HepG2 (cell line): ENCODE data around the gene IP6K3. TPM values are rescaled to one million over a fixed set of nuclear protein-coding genes. Genes with fewer than 3 reads are reported as not detected.
A peak's percentile ranks its signal among the peaks of the same experiment; 100 is the strongest.

Source experiments
- ADNP ChIP-seq: sonication (generic); formaldehyde crosslinking; IDR thresholded peaks from 2 replicates; pipeline ENCODE4 v1.4.0; 2020; ENCODE audit warnings: missing genetic modification reagents
- ARNT2 ChIP-seq: sonication (generic); formaldehyde crosslinking; IDR thresholded peaks from 2 replicates; pipeline ENCODE4 v1.8.0; 2022; ENCODE audit warnings: mild to moderate bottlenecking, low read depth, missing genetic modification reagents, moderate library complexity
- MNT ChIP-seq: fragments of 450-650 bp; IDR thresholded peaks from 2 replicates; pipeline ENCODE4 v1.6.1; 2016
- PAXIP1 ChIP-seq: sonication (generic); formaldehyde crosslinking; conservative IDR thresholded peaks from 2 replicates; pipeline ENCODE4 v1.4.0; 2020; ENCODE audit warnings: mild to moderate bottlenecking, missing genetic modification reagents, moderate library complexity
- RERE ChIP-seq: IDR thresholded peaks from 2 replicates; pipeline ENCODE4 v1.6.1; 2016; ENCODE audit warnings: low read depth, missing genetic modification reagents, missing compliant biosample characterization
- SRF ChIP-seq: IDR thresholded peaks from 2 replicates; pipeline ENCODE4 v1.6.1; 2011; ENCODE audit warnings: mild to moderate bottlenecking, low read depth, low read length, moderate library complexity
- TRIM22 ChIP-seq: fragments of 450-650 bp; IDR thresholded peaks from 2 replicates; pipeline ENCODE4 v1.6.1; 2017
- ZBTB44 ChIP-seq: sonication (generic); formaldehyde crosslinking; IDR thresholded peaks from 2 replicates; pipeline ENCODE4 v1.4.0; 2020; ENCODE audit warnings: missing genetic modification reagents
- ZBTB46 ChIP-seq: sonication (generic); formaldehyde crosslinking; IDR thresholded peaks from 2 replicates; pipeline ENCODE4 v1.4.0; 2020; ENCODE audit warnings: mild to moderate bottlenecking, missing genetic modification reagents, borderline replicate concordance
- ZNF703 ChIP-seq: sonication (generic); formaldehyde crosslinking; IDR thresholded peaks from 2 replicates; pipeline ENCODE4 v1.5.1; 2020; ENCODE audit warnings: missing genetic modification reagents, mild to moderate bottlenecking, moderate library complexity, borderline replicate concordance
- ZNF850 ChIP-seq: sonication (generic); formaldehyde crosslinking; conservative IDR thresholded peaks from 2 replicates; pipeline ENCODE4 v1.9.0; 2021; ENCODE audit warnings: mild to moderate bottlenecking, missing genetic modification reagents
- polyA plus RNA-seq, 8 experiments: library from polyadenylated mRNA; depleted of rRNA in 3 of 8; stranded (reverse) in 7 of 8; unstranded in 1 of 8; fragments of >200 nt; fragmentation: Illumina TruSeq in 4 of 8; extraction: Trizol in 4 of 8; gene quantifications; 2 replicates each; pipeline versions ENCODE4 v1.2.1 to v1.2.3, GENCODE V29; 2011 to 2016; ENCODE audit warnings: low read depth in 4 of 8, missing spikeins in 1 of 8, mixed read lengths in 1 of 8; ENCODE audit not compliant: insufficient read depth in 1 of 8
- total RNA-seq, 5 experiments: library from RNA; depleted of rRNA; stranded (reverse); fragments of >200 nt; fragmentation: Illumina TruSeq; extraction: Trizol; gene quantifications; 2 replicates each; pipeline ENCODE4 v1.2.3, GENCODE V29; 2016; ENCODE audit warnings: low read depth in 1 of 5

IP6K3 gene
- total and polyA plus RNA-seq, 2 of the 13 experiments (the other 11 are each of a cell fraction or from before 2014, with no cell fraction given), result 0.11 to 0.18 TPM

- TF ChIP-seq RERE (CRISPR knock-in tag), result no peak
- no peak for TF ChIP-seq ZBTB44 (CRISPR knock-in tag)
- TF ChIP-seq TRIM22, result no peak
- TF ChIP-seq ZNF703, result peak; percentile 81; the same call in 1 of the 2 replicates
- TF ChIP-seq MNT, result peak; percentile 47; the same call in 1 of the 2 replicates
- no peak for TF ChIP-seq SRF
- 0 out of 2 replicates have a peak, but pooled peaks have one; percentile 52 for TF ChIP-seq ZBTB46
- peak; percentile 43 for TF ChIP-seq PAXIP1
- TF ChIP-seq ARNT2, result peak; percentile 96
- no peak for TF ChIP-seq ZNF850 (CRISPR knock-in tag)
- no peak for TF ChIP-seq ADNP (CRISPR knock-in tag)
These were observed 35.3 kb downstream of the IP6K3 start, which contains the start of gene UQCC2 (continued) for GRCh38 chr6:33711140-33712129.
